GM18526 (cell line): ENCODE results near the gene SCAMP2.

Experiments
- POLR2A ChIP-seq: IDR thresholded peaks from 3 replicates; pipeline ENCODE4 v1.6.1; 2011; ENCODE audit not compliant: insufficient read length; ENCODE audit errors: extremely low read depth

The SCAMP2 gene

DNA sequence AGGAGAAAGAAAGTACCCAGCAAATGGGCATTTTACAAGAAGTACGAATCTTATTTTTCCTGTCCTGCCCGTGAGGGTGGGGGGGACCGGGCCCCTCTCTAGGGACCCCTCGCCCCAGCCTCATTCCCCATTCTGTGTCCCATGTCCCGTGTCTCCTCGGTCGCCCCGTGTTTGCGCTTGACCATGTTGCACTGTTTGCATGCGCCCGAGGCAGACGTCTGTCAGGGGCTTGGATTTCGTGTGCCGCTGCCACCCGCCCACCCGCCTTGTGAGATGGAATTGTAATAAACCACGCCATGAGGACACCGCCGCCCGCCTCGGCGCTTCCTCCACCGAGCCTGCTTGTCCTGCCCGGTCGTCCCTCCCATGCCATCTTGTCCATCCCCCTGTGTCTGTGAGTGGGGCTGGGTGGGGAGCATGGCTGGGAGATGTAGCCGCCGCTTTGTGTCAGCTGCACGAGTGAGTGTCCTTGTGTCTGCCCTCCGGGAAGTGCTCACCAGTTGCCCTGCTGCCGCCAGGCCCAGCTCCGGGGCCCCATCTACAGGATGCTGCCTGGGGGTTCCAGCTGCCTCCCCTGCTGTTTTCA lies 70.2 kb downstream of the SCAMP2 start:
- no peak for TF ChIP-seq POLR2A

DNA sequence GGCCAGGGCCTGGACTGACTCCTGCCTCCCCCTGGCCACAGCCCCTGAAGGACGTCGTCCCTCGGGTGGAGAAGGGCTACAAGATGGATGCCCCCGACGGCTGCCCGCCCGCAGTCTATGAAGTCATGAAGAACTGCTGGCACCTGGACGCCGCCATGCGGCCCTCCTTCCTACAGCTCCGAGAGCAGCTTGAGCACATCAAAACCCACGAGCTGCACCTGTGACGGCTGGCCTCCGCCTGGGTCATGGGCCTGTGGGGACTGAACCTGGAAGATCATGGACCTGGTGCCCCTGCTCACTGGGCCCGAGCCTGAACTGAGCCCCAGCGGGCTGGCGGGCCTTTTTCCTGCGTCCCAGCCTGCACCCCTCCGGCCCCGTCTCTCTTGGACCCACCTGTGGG lies 70.9 kb downstream of the SCAMP2 start:
- no peak for TF ChIP-seq POLR2A

DNA sequence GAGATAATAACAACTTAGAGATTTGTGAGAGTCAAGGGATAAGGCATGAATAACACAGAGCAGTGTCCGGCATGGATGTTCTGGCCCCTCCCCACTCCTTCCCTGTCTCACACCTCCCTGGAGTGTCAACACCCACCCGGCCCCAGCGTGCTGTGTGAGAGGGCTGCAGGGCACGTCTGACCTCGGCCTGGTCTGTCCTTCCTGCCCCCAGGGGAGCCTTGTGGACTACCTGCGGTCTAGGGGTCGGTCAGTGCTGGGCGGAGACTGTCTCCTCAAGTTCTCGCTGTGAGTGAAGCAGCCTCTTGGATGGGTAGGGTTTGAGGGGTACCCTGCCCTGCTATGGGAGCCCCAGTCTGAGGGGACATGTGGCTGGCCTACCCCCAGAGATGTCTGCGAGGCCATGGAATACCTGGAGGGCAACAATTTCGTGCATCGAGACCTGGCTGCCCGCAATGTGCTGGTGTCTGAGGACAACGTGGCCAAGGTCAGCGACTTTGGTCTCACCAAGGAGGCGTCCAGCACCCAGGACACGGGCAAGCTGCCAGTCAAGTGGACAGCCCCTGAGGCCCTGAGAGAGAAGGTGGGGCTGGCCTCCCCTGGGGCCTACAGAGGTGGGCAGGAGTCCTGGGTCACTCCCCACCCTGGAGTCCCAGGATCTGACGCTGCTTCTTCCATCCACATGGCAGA lies 71.7 kb downstream of the SCAMP2 start:
- TF ChIP-seq POLR2A = no peak

DNA sequence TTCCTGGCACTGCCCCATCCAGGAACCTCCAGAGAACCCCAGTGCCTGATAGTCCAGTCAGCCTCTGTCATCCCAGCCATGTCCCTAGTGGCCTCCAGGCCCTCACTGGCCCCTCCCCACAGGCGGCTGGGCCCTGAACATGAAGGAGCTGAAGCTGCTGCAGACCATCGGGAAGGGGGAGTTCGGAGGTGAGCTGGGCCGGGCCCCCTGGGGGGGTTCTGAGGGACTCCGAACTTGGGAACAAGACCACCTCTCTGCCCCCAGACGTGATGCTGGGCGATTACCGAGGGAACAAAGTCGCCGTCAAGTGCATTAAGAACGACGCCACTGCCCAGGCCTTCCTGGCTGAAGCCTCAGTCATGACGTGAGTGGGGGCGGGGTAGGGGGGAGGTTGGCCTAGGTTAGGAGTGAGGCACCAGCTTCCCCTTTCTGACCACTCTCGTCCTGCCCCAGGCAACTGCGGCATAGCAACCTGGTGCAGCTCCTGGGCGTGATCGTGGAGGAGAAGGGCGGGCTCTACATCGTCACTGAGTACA lies 72.5 kb downstream of the SCAMP2 start:
- no peak for TF ChIP-seq POLR2A

GRCh38 chr15:74799856-74800558 lies 73.2 kb downstream of the SCAMP2 start:
- TF ChIP-seq POLR2A = no peak

GRCh38 chr15:74799255-74799855 lies 73.8 kb downstream of the SCAMP2 start:
- TF ChIP-seq POLR2A = no peak

- no peak for TF ChIP-seq POLR2A
Observed at GRCh38 chr15:74798388-74799254, 74.5 kb downstream of the SCAMP2 start.

DNA sequence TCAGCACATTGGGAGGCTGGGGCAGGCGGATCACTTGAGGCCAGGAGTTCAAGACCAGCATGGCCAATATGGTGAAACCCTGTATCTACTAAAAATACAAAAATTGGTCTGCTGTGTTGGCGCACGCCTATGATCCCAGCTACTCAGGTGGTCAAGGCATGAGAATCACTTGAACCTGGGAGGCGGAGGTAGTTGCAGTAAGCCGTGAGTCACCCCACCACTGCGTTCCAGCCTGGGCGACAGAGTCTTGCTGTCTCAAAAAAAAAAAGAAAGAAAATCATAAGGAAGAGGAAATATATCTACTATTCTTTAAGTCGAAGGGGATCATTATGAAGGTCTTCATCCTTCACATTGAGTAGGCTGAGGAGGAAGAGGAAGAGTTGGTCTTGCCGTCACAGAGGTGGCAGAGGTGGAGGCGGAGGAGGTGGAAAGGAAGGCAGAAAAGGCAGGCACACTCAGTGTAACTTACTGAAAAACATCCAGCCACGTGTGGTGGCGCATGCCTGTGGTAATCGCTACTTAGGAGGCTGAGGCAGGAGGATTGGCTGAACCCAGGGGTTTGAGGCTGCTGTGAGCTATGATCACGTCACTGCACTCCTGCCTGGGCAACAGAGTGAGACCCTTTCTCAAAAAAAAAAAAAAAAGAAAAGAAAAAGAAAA lies 77.1 kb downstream of the SCAMP2 start:
- no peak for TF ChIP-seq POLR2A

GRCh38 chr15:74794970-74795349 lies 78.2 kb downstream of the SCAMP2 start:
- no peak for TF ChIP-seq POLR2A

DNA sequence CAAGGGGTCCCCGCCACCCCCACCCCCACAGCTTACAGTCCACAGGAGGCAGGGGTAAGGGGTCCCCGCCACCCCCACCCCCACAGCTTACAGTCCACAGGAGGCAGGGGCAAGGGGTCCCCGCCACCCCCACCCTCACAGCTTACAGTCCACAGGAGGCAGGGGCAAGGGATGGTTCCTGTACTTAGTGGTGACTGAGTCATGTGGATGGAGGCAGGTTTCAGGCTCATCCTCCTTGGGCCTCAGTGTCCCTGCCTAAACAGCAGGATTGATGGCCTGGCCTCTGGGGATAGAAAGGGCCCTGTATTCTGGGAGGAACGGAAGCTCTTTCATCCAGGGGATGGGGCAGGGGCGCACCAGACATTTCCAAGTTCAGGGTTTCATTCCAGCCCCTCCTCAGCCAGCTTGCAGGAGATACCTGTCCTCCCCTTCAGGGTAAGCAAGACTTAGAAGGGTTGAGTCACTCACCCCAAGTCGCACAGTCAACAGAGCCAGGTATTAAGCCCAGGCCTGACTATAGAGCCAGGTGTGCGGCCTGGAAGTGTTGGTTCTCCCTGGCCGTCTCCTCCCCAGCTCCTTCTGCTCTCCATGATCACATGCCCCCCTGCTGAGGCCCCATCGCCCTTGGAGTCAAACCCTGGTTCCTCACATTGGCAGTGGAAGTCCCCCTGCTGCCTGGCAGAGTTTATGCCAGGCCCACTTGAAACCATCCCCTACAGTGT lies 78.8 kb downstream of the SCAMP2 start:
- TF ChIP-seq POLR2A = no peak
